NCI-H526 (cell line): ENCODE results near the gene NTNG2.

Source experiments
- DNase-seq, 2 experiments: peaks; one replicate each; lab custom pipeline; 2025; lab: John Stamatoyannopoulos, UW

Gene NTNG2

DNA sequence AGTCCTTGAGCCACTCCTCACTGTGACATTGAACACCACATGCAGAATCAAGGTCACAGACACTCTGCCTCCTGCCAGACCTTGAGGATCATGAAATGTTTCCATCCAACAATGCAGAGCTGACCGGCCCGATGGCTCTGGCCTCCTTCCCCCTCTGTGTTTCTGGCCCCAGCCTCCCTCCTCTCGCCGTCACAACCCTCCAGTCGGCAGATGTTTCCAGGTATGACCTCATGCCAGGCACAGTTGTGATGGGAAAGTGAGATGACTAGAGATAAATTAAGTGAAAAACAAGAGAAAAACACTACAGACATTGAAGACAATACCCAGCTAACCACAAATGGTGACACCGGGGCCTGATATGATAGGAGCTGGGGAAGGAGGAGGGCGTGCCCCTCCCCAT lies 9.8 kb downstream of the NTNG2 start:
- DNase-seq: no peak

DNA sequence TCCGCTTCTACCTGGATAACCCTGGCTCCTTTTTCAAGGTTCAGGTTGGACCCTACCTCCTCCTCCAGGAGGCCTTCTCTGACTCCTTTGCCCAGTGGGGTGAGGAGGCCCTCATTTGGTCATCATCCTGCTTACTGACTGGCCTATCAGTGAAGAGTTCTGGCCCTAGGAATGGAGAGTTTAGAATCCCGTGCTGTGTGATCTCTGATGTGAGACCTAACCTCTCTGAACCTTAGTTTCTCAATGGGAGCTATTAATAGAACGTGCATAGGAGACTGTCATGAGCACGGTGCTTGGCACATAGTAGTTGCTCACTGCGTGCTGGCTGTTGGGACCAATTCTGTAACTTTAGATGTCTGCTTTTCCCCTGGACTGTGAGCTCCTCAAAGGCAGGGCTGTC lies 10.3 kb downstream of the NTNG2 start:
- DNase-seq: no peak

DNA sequence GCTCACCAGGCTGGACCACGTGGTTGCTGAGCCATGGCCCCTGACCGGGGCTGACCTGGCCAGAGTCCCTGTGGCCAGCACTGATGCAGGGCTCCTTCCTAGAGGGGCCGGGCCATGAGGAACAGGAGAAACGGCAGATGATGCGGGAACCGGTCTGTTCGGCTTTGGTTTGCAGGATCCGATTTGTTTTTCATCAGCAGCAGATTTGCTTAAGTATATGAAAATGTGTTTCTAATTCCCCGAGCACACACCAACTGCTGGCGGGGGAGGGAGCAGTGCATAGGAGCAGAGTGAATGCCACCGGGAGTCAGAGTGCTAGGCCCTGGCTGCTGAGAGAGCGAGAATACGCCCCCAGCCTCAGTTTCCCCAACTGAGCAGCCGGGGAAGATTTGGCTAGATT lies 13.6 kb downstream of the NTNG2 start:
- peak; percentile 78 to 89 for DNase-seq

DNA sequence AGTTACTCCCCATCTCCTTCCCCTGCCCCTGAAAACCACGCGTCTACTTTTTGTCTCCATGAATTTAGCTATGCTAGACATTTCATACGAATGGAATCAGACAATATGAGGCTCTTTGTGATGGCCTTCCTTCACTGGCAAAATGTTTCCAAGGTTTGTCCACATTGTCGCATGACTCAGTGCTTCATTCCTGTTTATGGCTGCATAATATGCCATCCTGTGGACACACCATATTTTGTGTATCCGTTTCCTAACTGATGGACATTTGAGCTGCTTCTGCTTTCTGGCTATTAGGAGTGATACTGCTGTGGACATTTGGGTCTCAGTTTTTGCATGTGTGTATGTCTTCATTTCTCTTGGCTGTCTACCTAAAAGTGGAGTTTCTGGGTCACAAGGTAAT lies 14.5 kb downstream of the NTNG2 start:
- DNase-seq: no peak

DNA sequence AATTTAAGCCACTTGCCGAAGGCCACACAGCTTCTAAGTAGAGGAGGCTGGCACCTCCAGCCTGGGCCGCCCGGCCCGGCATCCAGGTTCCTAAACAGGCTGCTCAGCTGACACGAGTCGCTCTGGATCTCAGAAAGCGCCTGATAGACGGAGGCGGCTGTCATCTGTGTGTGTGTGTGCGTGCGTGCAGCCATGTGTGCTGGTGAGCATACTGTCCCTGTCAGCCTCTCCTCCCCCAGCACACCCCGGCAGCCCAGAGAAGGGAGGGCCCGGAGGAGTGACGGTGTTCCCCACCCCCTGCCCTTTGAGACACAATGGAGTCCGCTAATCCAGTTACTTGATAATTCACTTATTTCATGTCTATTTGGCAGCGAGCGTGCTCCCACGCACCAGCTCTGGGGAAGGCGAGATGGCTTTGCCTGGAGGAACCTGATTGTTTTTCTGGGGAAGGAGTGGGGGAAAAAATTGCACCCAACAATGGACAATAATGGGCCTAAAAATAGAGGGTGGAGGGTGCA lies 20.0 kb downstream of the NTNG2 start:
- DNase-seq: no peak

DNA sequence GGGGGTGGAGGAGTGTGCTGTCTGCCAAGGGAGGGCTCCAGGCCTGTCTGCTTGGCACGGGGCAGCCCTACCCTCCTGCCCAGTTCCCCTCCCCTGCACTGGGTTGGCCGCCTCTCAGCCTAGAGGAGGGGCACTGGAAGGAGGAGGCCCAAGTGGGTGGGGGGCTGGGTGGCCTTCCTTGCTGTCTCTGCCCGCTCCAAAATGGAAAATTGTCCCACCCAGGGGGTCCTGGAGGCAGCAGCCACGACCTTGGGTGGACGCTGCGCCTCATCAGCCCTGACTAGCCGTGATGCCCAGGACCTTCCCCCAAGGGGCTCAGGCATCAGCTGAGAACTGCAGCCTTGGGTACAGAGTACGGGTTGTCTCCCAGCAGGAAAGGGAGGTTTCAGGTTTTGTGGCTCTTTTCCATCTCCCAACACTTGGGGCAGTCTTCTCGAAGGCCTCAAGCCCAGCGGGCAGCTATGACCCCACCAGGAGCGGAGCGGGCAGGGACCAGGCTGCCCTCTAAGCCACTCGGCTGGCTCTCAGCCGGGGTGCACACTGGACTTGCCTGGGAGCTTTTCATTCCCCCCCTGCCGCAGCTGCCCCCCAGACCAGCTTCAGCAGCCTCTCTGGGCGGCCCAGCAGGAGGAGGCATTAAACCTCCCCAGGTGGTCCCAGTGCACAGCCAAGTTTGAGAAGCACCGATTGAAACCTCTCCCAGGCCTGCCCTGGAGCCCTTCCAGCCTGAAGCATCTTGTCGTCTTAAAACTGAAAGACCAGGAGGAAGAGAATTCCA lies 20.6 kb downstream of the NTNG2 start:
- no peak for DNase-seq

DNA sequence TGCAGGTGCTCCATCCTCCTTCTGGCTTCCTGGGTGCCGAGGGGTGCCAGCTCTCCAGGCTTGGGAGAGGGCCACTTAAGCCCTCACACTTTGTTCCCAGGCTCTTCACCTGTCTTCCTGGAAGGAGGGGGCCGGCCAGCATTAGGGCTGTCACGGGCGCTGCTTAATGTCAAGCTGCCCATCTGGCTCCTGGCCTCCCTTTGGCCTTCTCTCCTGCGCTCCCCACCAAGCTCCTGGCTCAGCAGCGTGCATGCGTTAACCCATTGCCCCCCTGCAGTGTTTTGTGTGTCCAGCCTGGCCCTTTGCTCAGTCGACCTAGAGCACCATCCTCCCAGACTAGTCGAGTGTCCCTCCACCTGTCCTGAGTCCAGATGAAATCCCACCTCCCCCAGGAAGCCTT lies 21.3 kb downstream of the NTNG2 start:
- DNase-seq: no peak

DNA sequence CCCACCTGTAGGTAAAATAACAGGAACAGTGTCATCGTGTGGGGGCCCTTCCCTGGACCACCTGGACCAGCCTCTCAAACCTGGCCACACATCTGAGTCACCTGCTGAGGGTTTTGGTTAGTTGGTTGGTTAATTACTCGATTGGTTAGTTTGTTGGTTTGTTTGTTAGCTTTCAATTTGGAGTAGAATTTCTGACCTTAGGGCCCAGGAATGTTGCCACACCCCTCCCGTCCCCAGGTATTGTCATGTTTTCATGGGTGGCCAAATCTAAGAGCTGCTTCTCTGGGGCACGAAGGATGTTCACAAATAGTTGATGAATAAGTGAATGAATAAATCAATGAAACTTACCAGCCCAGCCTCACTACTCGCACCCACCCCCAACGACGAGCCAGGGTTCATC lies 21.9 kb downstream of the NTNG2 start:
- no peak for DNase-seq

DNA sequence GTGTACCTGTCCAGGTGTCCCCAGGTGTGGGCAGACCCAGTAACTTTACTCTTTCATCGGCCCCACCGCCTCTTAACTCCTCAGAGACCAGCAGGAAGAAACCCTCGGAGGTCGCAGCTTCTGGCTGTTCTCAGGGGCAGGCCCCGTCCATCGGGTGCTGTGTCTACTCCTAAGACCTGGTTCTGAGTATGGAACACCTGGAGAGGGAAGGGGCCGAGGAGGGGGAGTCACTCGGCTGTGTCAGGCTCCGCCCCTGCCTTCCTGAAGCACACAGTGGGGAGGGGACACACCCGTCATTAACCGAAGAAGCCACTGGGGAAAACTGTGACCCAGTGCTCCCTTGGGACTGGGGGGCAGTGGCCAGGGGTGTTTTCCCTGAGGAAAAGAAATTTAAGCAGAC lies 22.3 kb downstream of the NTNG2 start:
- peak; percentile 49 to 79 for DNase-seq

DNA sequence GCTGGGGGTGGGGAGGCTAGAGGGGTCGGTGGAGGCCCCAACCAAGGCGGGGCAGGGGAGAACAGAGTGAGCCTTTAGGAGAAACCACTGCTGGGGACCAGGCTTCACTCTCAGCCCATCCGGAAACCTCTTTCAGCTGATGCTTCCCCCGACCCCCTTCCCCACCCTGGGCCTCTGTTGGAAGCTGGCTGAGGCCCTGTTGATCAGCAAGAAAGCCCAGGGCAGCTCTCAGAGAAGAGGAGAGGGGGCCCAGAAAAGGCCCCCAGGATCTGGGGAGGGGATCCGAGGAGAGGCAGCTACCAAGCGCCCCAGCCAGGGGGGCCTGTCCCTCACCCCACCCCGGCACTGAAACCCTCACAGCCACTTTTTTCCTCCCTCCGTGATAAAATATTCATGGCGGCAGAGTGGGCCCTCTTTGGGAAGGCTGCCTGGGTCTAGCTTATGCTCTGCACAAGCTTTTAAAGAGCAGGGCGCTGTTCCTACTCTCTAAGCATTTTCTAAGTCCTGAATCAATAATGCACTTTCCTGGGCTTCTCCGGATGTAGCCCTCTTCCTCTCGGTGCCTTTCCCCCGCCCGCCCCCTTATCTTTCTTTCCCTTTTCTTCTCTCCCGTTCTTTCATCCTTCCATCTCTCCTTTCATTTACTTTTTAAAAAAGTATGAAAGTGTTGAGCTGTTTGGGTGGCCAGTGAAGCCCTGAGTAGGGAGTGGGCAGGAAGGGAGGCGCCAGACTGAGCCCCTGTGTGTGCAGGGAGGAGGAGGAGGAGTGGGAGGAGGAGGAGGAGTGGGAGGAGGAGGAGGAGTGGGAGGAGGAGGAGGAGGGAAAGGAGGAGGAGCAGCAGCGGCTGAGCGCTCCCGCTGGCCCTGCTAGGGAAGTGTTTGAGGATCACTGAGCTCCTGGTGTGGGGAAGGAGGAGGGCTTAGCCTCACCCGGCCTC lies 23.5 kb downstream of the NTNG2 start:
- DNase-seq: no peak

DNA sequence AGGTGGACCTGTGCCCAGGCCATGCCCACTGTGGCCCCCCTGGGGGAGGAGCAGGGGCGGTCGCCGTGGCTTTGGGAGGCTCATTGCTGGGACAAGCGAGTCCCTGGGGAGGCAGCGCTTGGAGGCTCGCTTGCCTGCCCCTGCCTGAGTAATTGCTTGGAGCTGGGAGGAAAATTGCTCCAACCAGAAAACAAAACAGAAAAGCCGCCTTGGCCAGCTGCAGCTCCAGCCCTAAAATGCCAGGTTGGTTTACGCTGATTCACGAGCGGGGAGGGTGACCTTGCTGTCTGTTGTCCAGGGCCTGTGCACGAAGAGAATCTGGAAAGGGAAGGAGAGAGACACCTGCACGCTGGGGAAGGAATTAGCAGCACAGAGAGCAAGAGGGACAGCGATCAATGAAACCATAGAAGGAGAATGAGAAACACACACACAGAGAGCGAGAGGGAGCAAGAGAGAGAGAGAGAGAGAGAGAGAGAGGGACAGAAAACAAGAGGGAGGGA lies 25.3 kb downstream of the NTNG2 start:
- DNase-seq: peak in 1 of 2 experiments; percentile 26

DNA sequence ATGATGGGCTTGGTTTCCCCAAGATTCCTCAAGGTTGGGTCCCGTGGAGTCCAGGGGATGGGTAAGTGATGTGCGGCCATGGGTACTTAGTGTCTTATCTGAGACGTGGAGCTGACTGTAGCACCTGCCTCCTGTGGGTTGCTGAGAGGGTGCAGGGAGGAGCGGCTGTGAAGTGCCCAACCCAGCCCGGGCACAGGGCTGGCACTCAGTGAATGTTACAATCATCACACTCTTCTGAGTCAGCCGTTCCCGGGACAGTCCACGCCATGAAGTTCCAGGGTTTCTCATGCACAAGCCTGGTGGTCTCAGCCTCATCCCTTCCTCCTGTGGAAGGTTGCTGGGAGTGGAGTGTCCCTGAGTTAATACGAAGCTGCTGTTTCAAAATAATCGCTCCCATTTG lies 29.1 kb downstream of the NTNG2 start:
- no peak for DNase-seq

DNA sequence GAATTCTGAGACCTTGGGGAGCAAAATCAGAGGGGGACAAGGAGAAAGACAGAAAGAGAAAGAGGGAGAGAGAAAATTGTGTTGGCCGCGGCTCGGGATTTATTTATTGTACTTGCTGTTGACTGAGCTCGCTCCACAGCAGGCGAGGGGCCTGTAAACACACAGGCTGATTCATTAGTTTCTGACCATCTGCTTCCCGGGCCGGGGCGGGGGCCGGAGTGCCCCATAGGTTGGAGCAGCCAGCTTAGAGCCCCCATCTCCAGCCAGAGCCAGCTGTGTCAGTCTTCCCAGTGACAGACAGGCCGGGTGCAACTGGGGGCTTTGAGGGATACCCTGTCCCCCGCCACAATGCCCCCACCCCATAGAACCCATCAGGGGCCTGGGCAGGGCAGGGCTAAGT lies 30.9 kb downstream of the NTNG2 start:
- no peak for DNase-seq

DNA sequence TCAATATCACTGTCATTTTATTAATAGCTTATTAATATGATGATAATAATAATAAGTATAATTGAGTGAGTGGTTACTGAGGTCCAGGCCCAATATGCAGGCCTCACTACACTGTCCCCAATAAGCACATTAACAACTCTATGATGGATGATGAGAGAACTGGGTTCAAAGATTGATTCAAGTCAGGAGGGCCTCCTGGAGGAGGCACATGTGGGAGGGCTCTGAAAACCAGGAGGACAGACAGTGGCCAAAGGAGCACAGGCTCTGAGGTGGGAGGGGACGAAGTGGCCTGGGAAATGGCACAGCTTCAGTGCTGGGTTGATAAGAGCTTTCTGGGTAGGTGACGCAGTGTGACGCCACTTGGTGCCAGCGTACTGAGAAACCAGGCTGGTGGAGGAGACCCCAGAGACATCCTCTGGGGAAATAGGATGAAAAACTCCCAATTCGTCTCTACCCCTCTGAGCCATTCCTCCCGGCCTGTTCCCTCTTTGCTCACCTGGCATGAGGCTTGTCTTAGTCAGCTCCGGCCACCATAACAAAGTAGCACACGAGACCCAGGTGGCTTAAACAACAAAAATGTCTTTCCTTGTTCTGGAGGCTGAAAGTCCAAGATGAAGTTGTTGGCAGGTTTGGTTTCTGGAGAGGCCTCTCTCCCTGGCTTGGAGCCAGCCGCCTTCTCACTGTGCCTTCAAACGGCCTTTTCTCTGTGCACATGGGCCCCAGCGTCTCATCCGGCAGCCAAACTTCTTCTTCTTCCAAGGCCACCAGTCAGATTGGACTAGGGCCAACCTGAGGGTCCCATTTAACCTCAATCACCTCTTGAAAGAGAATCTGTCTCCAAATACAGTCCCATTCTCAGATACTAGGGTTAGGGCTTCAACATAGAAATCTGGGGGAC lies 31.6 kb downstream of the NTNG2 start:
- no peak for DNase-seq

DNA sequence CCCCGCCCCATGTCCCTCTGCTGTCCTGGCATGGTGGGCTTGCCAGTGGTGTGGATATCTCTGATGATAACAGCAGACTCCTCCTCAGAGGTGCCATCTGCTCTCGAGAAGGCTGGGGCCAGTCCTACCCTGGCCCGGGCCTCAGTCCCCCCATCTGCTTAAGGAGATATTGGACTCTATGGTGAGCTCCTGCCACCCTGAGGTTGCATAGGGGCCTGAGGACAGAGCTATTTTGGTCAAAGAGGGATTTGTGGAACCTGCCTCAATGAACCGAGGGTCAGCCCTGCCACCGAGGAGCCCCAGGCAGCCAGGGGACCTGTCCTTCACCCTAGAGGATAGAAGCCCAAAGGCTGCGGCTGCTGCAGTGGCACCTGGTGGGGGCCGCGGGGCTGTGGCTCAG lies 32.6 kb downstream of the NTNG2 start:
- DNase-seq: no peak

DNA sequence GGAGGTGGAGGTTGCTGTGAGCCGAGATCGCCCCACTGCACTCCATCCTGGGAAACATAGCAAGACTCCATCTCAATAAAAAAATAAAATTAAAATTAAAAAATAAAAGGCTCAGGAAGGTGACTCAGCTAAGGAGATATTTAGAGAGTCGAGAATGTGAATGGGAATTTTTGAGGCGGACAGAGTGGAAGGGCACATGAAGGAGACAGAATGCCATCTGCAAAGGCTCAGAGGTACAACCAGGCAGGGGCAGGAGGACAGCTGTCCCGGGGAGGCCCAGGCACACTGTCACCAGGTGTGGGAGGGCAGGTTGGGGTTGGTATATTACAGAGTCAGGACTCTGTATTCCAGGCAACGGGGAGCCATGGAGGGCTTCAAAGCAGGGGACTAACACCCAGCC lies 35.5 kb downstream of the NTNG2 start:
- DNase-seq: no peak

DNA sequence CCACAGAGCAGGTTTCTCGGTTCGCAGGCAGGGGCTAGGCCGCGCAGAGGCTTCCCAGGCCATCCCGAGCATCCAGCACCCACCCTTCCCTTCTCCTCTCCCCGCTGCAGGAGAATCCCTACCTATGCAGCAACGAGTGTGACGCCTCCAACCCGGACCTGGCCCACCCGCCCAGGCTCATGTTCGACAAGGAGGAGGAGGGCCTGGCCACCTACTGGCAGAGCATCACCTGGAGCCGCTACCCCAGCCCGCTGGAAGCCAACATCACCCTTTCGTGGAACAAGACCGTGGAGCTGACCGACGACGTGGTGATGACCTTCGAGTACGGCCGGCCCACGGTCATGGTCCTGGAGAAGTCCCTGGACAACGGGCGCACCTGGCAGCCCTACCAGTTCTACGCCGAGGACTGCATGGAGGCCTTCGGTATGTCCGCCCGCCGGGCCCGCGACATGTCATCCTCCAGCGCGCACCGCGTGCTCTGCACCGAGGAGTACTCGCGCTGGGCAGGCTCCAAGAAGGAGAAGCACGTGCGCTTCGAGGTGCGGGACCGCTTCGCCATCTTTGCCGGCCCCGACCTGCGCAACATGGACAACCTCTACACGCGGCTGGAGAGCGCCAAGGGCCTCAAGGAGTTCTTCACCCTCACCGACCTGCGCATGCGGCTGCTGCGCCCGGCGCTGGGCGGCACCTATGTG lies 36.1 kb downstream of the NTNG2 start:
- DNase-seq: no peak

DNA sequence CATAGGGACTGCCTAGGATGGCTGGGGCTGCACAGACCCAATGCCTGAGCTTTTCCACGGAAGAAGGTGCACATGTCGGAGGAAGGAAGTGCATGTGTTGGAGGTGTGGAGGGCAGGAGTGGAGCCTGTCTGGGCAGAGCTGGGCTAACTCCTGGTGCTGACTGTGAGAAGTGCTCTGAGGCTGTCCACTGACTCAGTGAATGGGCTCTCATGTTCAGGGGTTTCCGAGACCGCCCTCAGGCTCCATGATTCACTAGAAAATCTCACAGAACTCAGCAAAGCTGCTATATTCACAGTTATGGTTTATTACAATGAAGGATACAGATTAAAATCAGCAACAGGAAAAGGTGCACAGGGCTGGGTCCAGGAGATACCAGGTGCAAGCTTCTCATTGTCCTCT lies 37.2 kb downstream of the NTNG2 start:
- DNase-seq: no peak

DNA sequence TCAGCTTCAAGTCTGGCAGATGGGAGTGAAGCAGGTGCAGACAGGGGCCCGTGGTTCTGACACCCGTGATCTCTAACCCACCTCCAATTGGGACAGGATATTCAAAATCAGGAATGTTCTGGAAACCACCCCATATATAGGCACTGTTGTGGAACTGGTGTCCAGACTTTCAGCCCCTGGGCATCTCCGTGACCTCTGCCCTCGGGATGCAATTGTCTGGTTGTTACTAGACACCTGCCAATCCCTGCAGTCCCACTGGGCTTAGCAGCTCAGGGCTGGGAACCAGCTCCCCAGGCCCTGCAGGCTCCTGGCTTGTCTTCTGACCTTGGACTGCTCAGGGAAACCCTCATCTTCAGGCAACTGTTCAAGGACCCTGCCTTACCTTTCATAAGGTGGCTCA lies 38.8 kb downstream of the NTNG2 start:
- DNase-seq: no peak

DNA sequence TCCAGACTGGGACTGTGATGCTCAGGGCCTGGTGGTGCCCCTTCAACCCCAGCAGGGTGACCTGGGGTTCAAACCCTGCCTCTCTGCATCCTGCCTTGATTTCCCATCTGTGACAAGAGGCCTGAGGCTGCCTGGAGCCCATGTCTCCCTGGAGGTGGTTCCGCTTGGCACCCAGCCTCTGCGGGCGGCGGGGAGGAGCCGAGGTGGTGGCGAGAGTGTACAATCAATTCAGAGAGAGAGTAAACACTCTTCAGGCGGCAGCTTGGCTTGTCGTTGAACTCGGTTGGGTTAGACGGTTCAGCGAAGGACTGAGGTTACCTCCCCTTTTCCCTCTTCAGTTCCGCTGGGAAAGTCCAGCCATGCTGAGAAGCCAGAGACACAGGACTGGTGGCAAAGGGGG lies 39.3 kb downstream of the NTNG2 start:
- peak in 1 of 2 experiments; percentile 27 for DNase-seq
